Upper lobe of left lung (tissue), 4 donors: ENCODE data around the gene MARCHF9.

Source experiments
- EP300 ChIP-seq, 4 donors: sonication (generic); formaldehyde crosslinking; IDR thresholded peaks; one replicate each; pipeline ENCODE4 v1.5.1; 2017; ENCODE audit warnings: antibody characterized with exemption in 4 of 4, control low read depth in 2 of 4
- POLR2A ChIP-seq, 4 donors: fragments of 450-650 bp; IDR thresholded peaks; one replicate each; pipeline ENCODE4 v1.5.1; 2016 to 2017; ENCODE audit warnings: antibody characterized with exemption in 4 of 4, mild to moderate bottlenecking in 2 of 4
- POLR2AphosphoS5 ChIP-seq, 2 donors: sonication (generic); formaldehyde crosslinking; IDR thresholded peaks; one replicate each; pipeline ENCODE4 v1.5.1; 2017; ENCODE audit warnings: antibody characterized with exemption in 2 of 2
- TF ChIP-seq, protein P1 (sequence below), 6 experiments: fragments of 450-650 bp in 4 of 6; fragments of 200-600 bp in 2 of 6; sonication (generic) in 2 of 6; IDR thresholded peaks; one replicate each; pipeline ENCODE4 v1.5.1; 2016 to 2019; ENCODE audit warnings: antibody characterized with exemption in 6 of 6

DNA sequence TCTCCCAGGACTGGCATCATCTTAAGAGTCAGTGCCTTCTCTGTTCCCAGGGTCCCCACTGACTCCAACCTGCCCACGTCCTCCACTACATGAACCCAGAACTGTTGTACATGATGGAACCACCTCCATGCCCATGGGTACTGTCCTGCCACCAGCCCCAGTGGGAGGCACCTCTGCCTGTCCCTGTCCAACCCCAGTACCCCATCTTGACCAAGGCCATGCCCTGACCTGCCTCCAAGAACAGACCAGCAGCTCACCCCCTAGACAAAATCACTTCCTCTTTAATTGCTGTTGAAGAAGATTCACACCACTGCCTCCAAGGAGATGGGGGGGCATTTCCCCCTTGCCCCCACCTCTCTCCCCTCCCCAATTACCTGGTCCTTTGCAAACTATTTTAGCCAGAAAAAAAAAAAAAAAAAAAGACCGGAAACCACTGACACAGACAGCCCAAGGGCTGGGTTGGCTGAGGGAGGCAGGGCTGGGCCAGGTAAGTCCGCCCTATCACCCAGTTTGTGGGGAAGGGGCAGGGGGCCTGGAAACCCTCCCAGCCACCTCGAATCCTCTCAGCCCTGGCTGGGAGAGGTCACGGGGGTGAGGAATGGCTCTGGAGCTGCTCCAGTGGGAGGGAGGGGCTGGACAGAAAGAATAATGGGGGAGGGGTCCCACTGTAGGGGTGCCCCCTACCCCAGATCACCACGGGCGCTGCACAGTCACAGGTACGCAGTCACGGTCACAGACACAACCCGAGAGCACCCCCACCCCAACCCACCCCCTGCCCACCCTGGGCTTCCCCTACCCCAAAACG is 29.8 kb upstream of the MARCHF9 start:
- TF ChIP-seq, protein P1, sequence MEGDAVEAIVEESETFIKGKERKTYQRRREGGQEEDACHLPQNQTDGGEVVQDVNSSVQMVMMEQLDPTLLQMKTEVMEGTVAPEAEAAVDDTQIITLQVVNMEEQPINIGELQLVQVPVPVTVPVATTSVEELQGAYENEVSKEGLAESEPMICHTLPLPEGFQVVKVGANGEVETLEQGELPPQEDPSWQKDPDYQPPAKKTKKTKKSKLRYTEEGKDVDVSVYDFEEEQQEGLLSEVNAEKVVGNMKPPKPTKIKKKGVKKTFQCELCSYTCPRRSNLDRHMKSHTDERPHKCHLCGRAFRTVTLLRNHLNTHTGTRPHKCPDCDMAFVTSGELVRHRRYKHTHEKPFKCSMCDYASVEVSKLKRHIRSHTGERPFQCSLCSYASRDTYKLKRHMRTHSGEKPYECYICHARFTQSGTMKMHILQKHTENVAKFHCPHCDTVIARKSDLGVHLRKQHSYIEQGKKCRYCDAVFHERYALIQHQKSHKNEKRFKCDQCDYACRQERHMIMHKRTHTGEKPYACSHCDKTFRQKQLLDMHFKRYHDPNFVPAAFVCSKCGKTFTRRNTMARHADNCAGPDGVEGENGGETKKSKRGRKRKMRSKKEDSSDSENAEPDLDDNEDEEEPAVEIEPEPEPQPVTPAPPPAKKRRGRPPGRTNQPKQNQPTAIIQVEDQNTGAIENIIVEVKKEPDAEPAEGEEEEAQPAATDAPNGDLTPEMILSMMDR (IDR thresholded peaks at IDR 0.05), result no peak
- TF ChIP-seq POLR2A (IDR thresholded peaks at IDR 0.05) (no peak), POLR2AphosphoS5 (IDR thresholded peaks at IDR 0.05) (no peak), EP300 (IDR thresholded peaks at IDR 0.05) (no peak)
